HepG2 (cell line): ENCODE results near the gene ASB11. TPM values are rescaled to one million over a fixed set of nuclear protein-coding genes. Genes with fewer than 3 reads are reported as not detected.

Experiments used
- GFI1 ChIP-seq: sonication (generic); formaldehyde crosslinking; IDR thresholded peaks from 2 replicates; pipeline ENCODE4 v1.5.0; 2020; ENCODE audit warnings: missing genetic modification reagents, mild to moderate bottlenecking, borderline replicate concordance
- HNRNPL ChIP-seq: fragments of 200-400 bp; formaldehyde crosslinking; IDR thresholded peaks from 2 replicates; pipeline ENCODE4 v1.6.1; 2017; ENCODE audit warnings: mild to moderate bottlenecking, low read depth, low read length
- JDP2 ChIP-seq: sonication (generic); formaldehyde crosslinking; IDR thresholded peaks from 2 replicates; pipeline ENCODE4 v1.8.1; 2022; ENCODE audit warnings: missing genetic modification reagents, borderline replicate concordance
- MIXL1 ChIP-seq: IDR thresholded peaks from 2 replicates; pipeline ENCODE4 v1.6.1; 2016
- RFX5 ChIP-seq: IDR thresholded peaks from 2 replicates; pipeline ENCODE4 v1.6.1; 2011; ENCODE audit warnings: low read depth, low read length, improper control_type of control experiment
- ZFP36L2 ChIP-seq: sonication (generic); formaldehyde crosslinking; IDR thresholded peaks from 2 replicates; pipeline ENCODE4 v1.4.0; 2020; ENCODE audit warnings: missing genetic modification reagents
- ZKSCAN5 ChIP-seq: sonication (generic); formaldehyde crosslinking; IDR thresholded peaks from 2 replicates; pipeline ENCODE4 v1.5.1; 2020; ENCODE audit warnings: mild to moderate bottlenecking, missing genetic modification reagents
- ZNF251 ChIP-seq: sonication (generic); formaldehyde crosslinking; IDR thresholded peaks from 2 replicates; pipeline ENCODE4 v1.9.0; 2021; ENCODE audit warnings: mild to moderate bottlenecking, missing genetic modification reagents
- ZNF564 ChIP-seq: sonication (generic); formaldehyde crosslinking; IDR thresholded peaks from 2 replicates; pipeline ENCODE4 v1.8.1; 2023; ENCODE audit warnings: mild to moderate bottlenecking, missing genetic modification reagents
- ZNF598 ChIP-seq: sonication (generic); formaldehyde crosslinking; IDR thresholded peaks from 2 replicates; pipeline ENCODE4 v1.5.1; 2020; ENCODE audit warnings: mild to moderate bottlenecking, missing genetic modification reagents, borderline replicate concordance
- ZNF713 ChIP-seq: sonication (generic); formaldehyde crosslinking; IDR thresholded peaks from 2 replicates; pipeline ENCODE4 v1.4.0; 2020; ENCODE audit warnings: mild to moderate bottlenecking, missing genetic modification reagents
- ZNF773 ChIP-seq: sonication (generic); formaldehyde crosslinking; IDR thresholded peaks from 2 replicates; pipeline ENCODE4 v1.4.0; 2020; ENCODE audit warnings: missing genetic modification reagents, borderline replicate concordance
- ZNF775 ChIP-seq: sonication (generic); formaldehyde crosslinking; IDR thresholded peaks from 2 replicates; pipeline ENCODE4 v1.4.0; 2020; ENCODE audit warnings: missing genetic modification reagents, mild to moderate bottlenecking, moderate library complexity, borderline replicate concordance
- polyA plus RNA-seq, 8 experiments: library from polyadenylated mRNA; depleted of rRNA in 3 of 8; stranded (reverse) in 7 of 8; unstranded in 1 of 8; fragments of >200 nt; fragmentation: Illumina TruSeq in 4 of 8; extraction: Trizol in 4 of 8; gene quantifications; 2 replicates each; pipeline versions ENCODE4 v1.2.1 to v1.2.3, GENCODE V29; 2011 to 2016; ENCODE audit warnings: low read depth in 4 of 8, missing spikeins in 1 of 8, mixed read lengths in 1 of 8; ENCODE audit not compliant: insufficient read depth in 1 of 8
- total RNA-seq, 5 experiments: library from RNA; depleted of rRNA; stranded (reverse); fragments of >200 nt; fragmentation: Illumina TruSeq; extraction: Trizol; gene quantifications; 2 replicates each; pipeline ENCODE4 v1.2.3, GENCODE V29; 2016; ENCODE audit warnings: low read depth in 1 of 5
- TF ChIP-seq, protein P1 (sequence below): IDR thresholded peaks from 2 replicates; pipeline ENCODE4 v1.6.1; 2016; ENCODE audit warnings: missing biosample characterization, missing genetic modification reagents, low read depth
- TF ChIP-seq, protein P2 (sequence below): sonication (generic); formaldehyde crosslinking; conservative IDR thresholded peaks from 2 replicates; pipeline ENCODE4 v1.4.0; 2020; ENCODE audit warnings: missing genetic modification reagents
- TF ChIP-seq, protein P3 (sequence below): sonication (generic); formaldehyde crosslinking; conservative IDR thresholded peaks from 2 replicates; pipeline ENCODE4 v1.8.0; 2022; ENCODE audit warnings: mild to moderate bottlenecking, moderate library complexity, missing genetic modification reagents
- TF ChIP-seq, protein P4 (sequence below): sonication (generic); formaldehyde crosslinking; IDR thresholded peaks from 2 replicates; pipeline ENCODE4 v1.4.0; 2020; ENCODE audit warnings: missing genetic modification reagents, low read depth, mild to moderate bottlenecking, borderline replicate concordance
- TF ChIP-seq, protein P5 (sequence below): sonication (generic); formaldehyde crosslinking; IDR thresholded peaks from 2 replicates; pipeline ENCODE4 v1.4.0; 2020; ENCODE audit warnings: mild to moderate bottlenecking, missing genetic modification reagents
- TF ChIP-seq, protein P6 (sequence below): IDR thresholded peaks from 2 replicates; pipeline ENCODE4 v1.6.1; 2018; ENCODE audit warnings: missing genetic modification reagents

ASB11 gene
- total and polyA plus RNA-seq, 2 of the 13 experiments (the other 11 are each of a cell fraction or from before 2014, with no cell fraction given): not detected

DNA sequence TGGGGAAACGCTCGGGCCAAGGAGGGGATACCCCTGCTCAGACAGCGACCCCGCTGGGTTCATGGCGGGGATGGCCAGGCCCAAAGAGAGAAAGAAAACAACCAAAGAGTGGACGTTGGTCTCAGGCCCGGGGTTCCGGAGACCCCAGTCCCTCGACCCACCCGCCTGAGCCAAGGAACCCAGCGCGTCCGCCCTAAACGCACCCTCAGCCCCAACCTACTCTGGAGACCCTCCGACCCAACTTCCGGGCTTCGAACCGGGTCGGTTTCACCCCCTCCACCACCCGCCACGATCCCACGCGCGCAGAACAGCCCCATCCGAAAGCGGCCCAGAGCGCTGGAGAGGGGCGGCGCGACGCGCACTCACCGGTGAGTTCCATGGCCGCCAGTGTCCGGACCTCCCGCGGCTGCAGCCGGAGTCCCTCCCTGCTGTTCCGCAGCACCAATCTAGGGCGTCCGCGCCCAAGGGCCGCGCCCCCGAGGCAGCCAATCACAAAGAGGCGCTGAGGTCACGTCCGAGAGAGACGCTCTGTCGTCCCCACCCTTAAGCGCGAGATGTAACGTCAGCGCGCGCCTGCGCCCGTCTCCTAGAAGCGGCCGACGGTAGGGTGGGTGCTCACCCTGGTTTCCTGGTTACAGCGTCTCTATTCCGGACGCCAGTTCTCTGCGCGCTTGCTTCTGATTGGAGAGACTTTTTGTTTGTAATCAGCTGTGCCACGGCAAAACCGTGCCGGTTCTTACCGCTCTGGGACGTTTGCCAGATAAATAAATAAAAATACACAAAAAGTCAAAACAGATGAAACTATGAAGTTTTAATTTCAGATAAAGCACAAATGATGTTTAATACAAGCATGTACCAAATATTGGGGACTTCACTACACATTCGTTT is 19.9 kb upstream of the ASB11 start, which contains the start of gene PIGA (continued):
- TF ChIP-seq, protein P1, sequence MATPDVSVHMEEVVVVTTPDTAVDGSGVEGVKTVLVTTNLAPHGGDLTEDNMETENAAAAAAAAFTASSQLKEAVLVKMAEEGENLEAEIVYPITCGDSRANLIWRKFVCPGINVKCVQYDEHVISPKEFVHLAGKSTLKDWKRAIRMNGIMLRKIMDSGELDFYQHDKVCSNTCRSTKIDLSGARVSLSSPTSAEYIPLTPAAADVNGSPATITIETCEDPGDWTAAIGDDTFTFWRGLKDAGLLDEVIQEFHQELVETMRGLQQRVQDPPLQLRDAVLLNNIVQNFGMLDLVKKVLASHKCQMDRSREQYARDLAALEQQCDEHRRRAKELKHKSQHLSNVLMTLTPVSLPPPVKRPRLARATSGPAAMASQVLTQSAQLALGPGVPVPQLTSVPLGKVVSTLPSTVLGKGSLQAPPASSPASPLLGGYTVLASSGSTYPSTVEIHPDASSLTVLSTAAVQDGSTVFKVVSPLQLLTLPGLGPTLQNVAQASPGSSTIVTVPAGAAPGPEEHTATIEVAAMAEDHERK (CRISPR knock-in tag): peak; percentile 63; the same call in 1 of the 2 replicates
- TF ChIP-seq ZNF775 (CRISPR knock-in tag) (no peak), JDP2 (CRISPR knock-in tag) (no peak), ZNF251 (CRISPR knock-in tag) (no peak), ZFP36L2 (no peak), ZKSCAN5 (CRISPR knock-in tag) (no peak), ZNF564 (CRISPR knock-in tag) (no peak), GFI1 (CRISPR knock-in tag) (no peak), ZNF773 (CRISPR knock-in tag) (no peak), MIXL1 (no peak), ZNF713 (CRISPR knock-in tag) (no peak), HNRNPL (no peak), RFX5 (peak; percentile 41; the same call in 1 of the 2 replicates), ZNF598 (CRISPR knock-in tag) (peak; percentile 47; the same call in 1 of the 2 replicates)
- TF ChIP-seq, protein P2, sequence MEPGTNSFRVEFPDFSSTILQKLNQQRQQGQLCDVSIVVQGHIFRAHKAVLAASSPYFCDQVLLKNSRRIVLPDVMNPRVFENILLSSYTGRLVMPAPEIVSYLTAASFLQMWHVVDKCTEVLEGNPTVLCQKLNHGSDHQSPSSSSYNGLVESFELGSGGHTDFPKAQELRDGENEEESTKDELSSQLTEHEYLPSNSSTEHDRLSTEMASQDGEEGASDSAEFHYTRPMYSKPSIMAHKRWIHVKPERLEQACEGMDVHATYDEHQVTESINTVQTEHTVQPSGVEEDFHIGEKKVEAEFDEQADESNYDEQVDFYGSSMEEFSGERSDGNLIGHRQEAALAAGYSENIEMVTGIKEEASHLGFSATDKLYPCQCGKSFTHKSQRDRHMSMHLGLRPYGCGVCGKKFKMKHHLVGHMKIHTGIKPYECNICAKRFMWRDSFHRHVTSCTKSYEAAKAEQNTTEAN (CRISPR knock-in tag): no peak
- TF ChIP-seq, protein P3, sequence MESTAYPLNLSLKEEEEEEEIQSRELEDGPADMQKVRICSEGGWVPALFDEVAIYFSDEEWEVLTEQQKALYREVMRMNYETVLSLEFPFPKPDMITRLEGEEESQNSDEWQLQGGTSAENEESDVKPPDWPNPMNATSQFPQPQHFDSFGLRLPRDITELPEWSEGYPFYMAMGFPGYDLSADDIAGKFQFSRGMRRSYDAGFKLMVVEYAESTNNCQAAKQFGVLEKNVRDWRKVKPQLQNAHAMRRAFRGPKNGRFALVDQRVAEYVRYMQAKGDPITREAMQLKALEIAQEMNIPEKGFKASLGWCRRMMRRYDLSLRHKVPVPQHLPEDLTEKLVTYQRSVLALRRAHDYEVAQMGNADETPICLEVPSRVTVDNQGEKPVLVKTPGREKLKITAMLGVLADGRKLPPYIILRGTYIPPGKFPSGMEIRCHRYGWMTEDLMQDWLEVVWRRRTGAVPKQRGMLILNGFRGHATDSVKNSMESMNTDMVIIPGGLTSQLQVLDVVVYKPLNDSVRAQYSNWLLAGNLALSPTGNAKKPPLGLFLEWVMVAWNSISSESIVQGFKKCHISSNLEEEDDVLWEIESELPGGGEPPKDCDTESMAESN (CRISPR knock-in tag): 0 out of 2 replicates have a peak, but pooled peaks have one; percentile 51
- TF ChIP-seq, protein P4, sequence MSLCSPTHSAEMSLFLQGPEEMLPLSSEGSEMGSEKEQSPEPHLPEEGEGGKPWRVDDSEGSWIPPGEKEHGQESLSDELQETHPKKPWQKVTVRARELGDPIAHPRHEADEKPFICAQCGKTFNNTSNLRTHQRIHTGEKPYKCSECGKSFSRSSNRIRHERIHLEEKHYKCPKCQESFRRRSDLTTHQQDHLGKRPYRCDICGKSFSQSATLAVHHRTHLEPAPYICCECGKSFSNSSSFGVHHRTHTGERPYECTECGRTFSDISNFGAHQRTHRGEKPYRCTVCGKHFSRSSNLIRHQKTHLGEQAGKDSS: no peak
- TF ChIP-seq, protein P5, sequence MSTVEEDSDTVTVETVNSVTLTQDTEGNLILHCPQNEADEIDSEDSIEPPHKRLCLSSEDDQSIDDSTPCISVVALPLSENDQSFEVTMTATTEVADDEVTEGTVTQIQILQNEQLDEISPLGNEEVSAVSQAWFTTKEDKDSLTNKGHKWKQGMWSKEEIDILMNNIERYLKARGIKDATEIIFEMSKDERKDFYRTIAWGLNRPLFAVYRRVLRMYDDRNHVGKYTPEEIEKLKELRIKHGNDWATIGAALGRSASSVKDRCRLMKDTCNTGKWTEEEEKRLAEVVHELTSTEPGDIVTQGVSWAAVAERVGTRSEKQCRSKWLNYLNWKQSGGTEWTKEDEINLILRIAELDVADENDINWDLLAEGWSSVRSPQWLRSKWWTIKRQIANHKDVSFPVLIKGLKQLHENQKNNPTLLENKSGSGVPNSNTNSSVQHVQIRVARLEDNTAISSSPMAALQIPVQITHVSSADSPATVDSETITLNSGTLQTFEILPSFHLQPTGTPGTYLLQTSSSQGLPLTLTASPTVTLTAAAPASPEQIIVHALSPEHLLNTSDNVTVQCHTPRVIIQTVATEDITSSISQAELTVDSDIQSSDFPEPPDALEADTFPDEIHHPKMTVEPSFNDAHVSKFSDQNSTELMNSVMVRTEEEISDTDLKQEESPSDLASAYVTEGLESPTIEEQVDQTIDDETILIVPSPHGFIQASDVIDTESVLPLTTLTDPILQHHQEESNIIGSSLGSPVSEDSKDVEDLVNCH (CRISPR knock-in tag): no peak
- TF ChIP-seq, protein P6, sequence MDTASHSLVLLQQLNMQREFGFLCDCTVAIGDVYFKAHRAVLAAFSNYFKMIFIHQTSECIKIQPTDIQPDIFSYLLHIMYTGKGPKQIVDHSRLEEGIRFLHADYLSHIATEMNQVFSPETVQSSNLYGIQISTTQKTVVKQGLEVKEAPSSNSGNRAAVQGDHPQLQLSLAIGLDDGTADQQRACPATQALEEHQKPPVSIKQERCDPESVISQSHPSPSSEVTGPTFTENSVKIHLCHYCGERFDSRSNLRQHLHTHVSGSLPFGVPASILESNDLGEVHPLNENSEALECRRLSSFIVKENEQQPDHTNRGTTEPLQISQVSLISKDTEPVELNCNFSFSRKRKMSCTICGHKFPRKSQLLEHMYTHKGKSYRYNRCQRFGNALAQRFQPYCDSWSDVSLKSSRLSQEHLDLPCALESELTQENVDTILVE (CRISPR knock-in tag): no peak
